Measurements from ENCODE around the gene SLC16A13.
A peak's percentile ranks its signal among the peaks of the same experiment; 100 is the strongest.
"Not testable (repeated sequence)": the region's sequence is repeated elsewhere in the genome, so short reads cannot be mapped to it uniquely, and the experiment has no call there.

The SLC16A13 gene

GRCh38 chr17:7035591-7036368 is at the start of gene SLC16A13:
Gene SLC16A13 (plus strand): TSS chr17:7036015. CDS start chr17:7036383, 368 bp downstream.
- peak; percentile 95 for DNase-seq

GRCh38 chr17:6986676-6987075 is 49.1 kb upstream of the SLC16A13 start:
- no peak for DNase-seq

- no peak for DNase-seq
Observed at GRCh38 chr17:6989779-6990178, 46.0 kb upstream of the SLC16A13 start.

GRCh38 chr17:6993613-6994056 is 42.2 kb upstream of the SLC16A13 start:
- DNase-seq = not testable (repeated sequence)

GRCh38 chr17:6994118-6994598 is 41.7 kb upstream of the SLC16A13 start:
- DNase-seq = no peak

GRCh38 chr17:6994666-6995256 is 41.1 kb upstream of the SLC16A13 start:
- no peak for DNase-seq

GRCh38 chr17:6995500-6996255 is 40.1 kb upstream of the SLC16A13 start, which contains the start of gene ALOX12:
Gene ALOX12 (plus strand): TSS chr17:6996049. CDS start chr17:6996118, 69 bp downstream.
- DNase-seq = no peak

GRCh38 chr17:6996256-6997011 is 39.4 kb upstream of the SLC16A13 start:
- no peak for DNase-seq

- no peak for DNase-seq
Observed at GRCh38 chr17:6997171-6997570, 38.6 kb upstream of the SLC16A13 start.

GRCh38 chr17:6998855-6999508 is 36.8 kb upstream of the SLC16A13 start:
- no peak for DNase-seq

GRCh38 chr17:7001318-7001961 is 34.4 kb upstream of the SLC16A13 start:
- DNase-seq = no peak

- DNase-seq = no peak
Observed at GRCh38 chr17:7002288-7003047, 33.3 kb upstream of the SLC16A13 start.

- no peak for DNase-seq
Observed at GRCh38 chr17:7003745-7004144, 32.1 kb upstream of the SLC16A13 start.

GRCh38 chr17:7004398-7005253 is 31.2 kb upstream of the SLC16A13 start:
- peak; percentile 52 for DNase-seq

- no peak for DNase-seq
Observed at GRCh38 chr17:7005716-7006115, 30.1 kb upstream of the SLC16A13 start.

GRCh38 chr17:7007143-7007542 is 28.7 kb upstream of the SLC16A13 start:
- DNase-seq = no peak

- no peak for DNase-seq
Observed at GRCh38 chr17:7010523-7010922, 25.3 kb upstream of the SLC16A13 start.

- no peak for DNase-seq
Observed at GRCh38 chr17:7011415-7011814, 24.4 kb upstream of the SLC16A13 start.

- no peak for DNase-seq
Observed at GRCh38 chr17:7011942-7012254, 23.9 kb upstream of the SLC16A13 start.
